Measurements from ENCODE around the gene THOC2. TPM values are rescaled to one million over a fixed set of nuclear protein-coding genes. Genes with fewer than 3 reads are reported as not detected.

The THOC2 gene
- total and polyA plus RNA-seq, 3 experiments from 2014 or later: 54.6 to 69.5 (median 63.0) TPM

DNA sequence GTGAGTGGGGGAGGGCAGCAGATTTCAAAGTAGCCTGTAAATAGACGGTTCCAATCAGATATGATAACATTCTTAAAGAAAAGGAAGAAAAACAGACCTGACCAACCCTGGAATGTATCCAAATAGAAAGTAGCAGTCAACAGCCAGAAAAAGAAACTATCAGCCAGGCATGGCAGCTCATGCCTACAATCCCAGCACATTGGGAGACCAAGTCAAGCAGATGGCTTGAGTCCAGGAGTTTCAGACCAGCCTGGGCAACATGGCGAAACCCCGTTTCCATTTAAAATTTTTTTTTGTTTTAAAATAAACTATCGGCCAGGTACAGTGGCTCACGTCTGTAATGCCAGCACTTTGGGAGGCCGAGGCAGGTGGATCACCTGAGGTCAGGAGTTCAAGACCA, 125.0 kb downstream of the THOC2 start:
- POLR2A ChIA-PET: no interaction called here
- Histone ChIP-seq H3K27me3 (ENCODE audit: insufficient read depth, low read length, poor library complexity, severe bottlenecking) (no peaks in the 10 kb centered on the region), H3K4me3 (ENCODE audit: low read length) (no peak overlapping the region), H3K9me3 (ENCODE audit: low read length) (no peaks in the 10 kb centered on the region), H3K36me3 (ENCODE audit: insufficient read depth, low read length) (no peaks in the 10 kb centered on the region), H3K27ac (ENCODE audit: low read depth, low read length) (no peak overlapping the region), H3K4me1 (ENCODE audit: insufficient read depth, low read length) (no peaks in the 10 kb centered on the region)
- no peak for DNase-seq
- peaks cover 0 to 60% (median 10%) of the 10 kb centered on the region in 3 donors for H3K36me3 Mint-ChIP-seq
- H3K4me3 Mint-ChIP-seq: no peak overlapping the region
- no peaks in the 10 kb centered on the region for H3K9me3 Mint-ChIP-seq
- no peak overlapping the region for H3K27ac Mint-ChIP-seq
- no peaks in the 10 kb centered on the region for H3K4me1 Mint-ChIP-seq
- peaks cover 0 to 1% of the 10 kb centered on the region in 2 donors for H3K27me3 Mint-ChIP-seq
- CTCF ChIA-PET: no interaction called here

DNA sequence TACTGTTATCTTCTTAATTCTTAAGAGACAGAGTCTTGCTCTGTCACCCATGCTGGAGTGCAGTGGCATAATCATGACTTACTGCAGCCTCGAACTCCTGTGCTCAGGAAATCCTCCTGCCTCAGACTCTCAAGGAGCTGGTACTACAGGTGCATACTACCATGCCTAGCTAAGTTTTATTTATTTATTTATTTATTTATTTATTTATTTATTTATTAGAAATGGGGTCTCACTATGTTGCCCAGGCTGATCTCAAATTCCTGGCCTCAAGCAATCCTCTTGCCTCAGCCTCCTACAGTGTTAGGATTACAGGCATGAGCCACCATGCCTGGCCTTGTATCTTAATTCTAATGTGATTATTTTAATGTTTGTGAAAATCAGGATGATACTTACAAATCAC, 125.6 kb downstream of the THOC2 start:
- Mint-ChIP-seq H3K27me3 (peaks cover 0 to 1% of the 10 kb centered on the region in 2 donors), H3K27ac (no peak overlapping the region), H3K36me3 (peaks cover 0 to 60% (median 11%) of the 10 kb centered on the region in 3 donors), H3K9me3 (no peaks in the 10 kb centered on the region), H3K4me3 (no peak overlapping the region), H3K4me1 (no peaks in the 10 kb centered on the region)
- no peaks in the 10 kb centered on the region for H3K9me3 ChIP-seq (ENCODE audit: low read length)
- no peak for DNase-seq
- H3K36me3 ChIP-seq (ENCODE audit: insufficient read depth, low read length): peaks cover under 1% of the 10 kb centered on the region
- H3K27me3 ChIP-seq (ENCODE audit: insufficient read depth, low read length, poor library complexity, severe bottlenecking): no peaks in the 10 kb centered on the region
- no peaks in the 10 kb centered on the region for H3K4me1 ChIP-seq (ENCODE audit: insufficient read depth, low read length)
- H3K4me3 ChIP-seq (ENCODE audit: low read length): no peak overlapping the region
- ChIA-PET CTCF (no interaction called here), POLR2A (no interaction called here)
- H3K27ac ChIP-seq (ENCODE audit: low read depth, low read length): no peak overlapping the region

- Histone ChIP-seq H3K27me3 (ENCODE audit: insufficient read depth, low read length, poor library complexity, severe bottlenecking) (no peaks in the 10 kb centered on the region), H3K9me3 (ENCODE audit: low read length) (no peaks in the 10 kb centered on the region), H3K4me1 (ENCODE audit: insufficient read depth, low read length) (no peaks in the 10 kb centered on the region), H3K4me3 (ENCODE audit: low read length) (no peak overlapping the region), H3K36me3 (ENCODE audit: insufficient read depth, low read length) (peaks cover 5% of the 10 kb centered on the region), H3K27ac (ENCODE audit: low read depth, low read length) (no peak overlapping the region)
- CTCF ChIA-PET: interaction anchor here (0.6 kb wide), 1 partner anchor 336 kb away, joined by 3 read pairs; no protein-coding TSS in a partner anchor
- no peak for DNase-seq
- Mint-ChIP-seq H3K27me3 (peaks cover 0 to 1% of the 10 kb centered on the region in 2 donors), H3K36me3 (peaks cover 0 to 54% (median 14%) of the 10 kb centered on the region in 3 donors), H3K9me3 (no peaks in the 10 kb centered on the region), H3K27ac (no peak overlapping the region), H3K4me1 (no peaks in the 10 kb centered on the region), H3K4me3 (no peak overlapping the region)
- POLR2A ChIA-PET: no interaction called here
Measured at GRCh38 chrX:123603491-123603890, 129.4 kb downstream of the THOC2 start.

DNA sequence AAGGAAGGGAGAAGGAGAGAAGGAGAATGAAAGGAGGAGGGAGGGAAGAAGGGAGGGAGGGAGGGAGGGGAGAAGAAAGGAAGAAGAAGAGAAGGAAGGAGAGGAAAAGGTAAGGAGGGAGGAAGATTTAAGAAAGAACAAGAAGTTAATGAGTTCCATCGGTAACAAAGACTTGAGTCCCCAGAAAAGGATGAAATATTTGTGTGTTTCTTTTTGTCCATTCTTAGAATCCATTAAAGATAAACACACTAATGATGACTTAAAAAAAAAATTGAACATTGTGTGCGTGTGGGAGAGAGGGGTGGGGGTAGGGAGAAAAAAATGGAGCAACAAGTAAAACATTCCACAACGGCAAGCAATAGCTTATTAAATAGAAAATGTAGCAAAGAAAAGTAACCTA, 131.4 kb downstream of the THOC2 start:
- POLR2A ChIA-PET: no interaction called here
- CTCF ChIA-PET: no interaction called here
- no peaks in the 10 kb centered on the region for H3K4me1 ChIP-seq (ENCODE audit: insufficient read depth, low read length)
- H3K27me3 ChIP-seq (ENCODE audit: insufficient read depth, low read length, poor library complexity, severe bottlenecking): no peaks in the 10 kb centered on the region
- Mint-ChIP-seq H3K9me3 (no peaks in the 10 kb centered on the region), H3K27ac (no peak overlapping the region), H3K36me3 (peaks cover 0 to 46% (median 11%) of the 10 kb centered on the region in 3 donors), H3K4me3 (no peak overlapping the region), H3K27me3 (peaks cover 0 to 1% of the 10 kb centered on the region in 2 donors), H3K4me1 (no peaks in the 10 kb centered on the region)
- H3K9me3 ChIP-seq (ENCODE audit: low read length): no peaks in the 10 kb centered on the region
- no peak for DNase-seq
- H3K36me3 ChIP-seq (ENCODE audit: insufficient read depth, low read length): peaks cover 5% of the 10 kb centered on the region
- H3K4me3 ChIP-seq (ENCODE audit: low read length): no peak overlapping the region
- H3K27ac ChIP-seq (ENCODE audit: low read depth, low read length): no peak overlapping the region

DNA sequence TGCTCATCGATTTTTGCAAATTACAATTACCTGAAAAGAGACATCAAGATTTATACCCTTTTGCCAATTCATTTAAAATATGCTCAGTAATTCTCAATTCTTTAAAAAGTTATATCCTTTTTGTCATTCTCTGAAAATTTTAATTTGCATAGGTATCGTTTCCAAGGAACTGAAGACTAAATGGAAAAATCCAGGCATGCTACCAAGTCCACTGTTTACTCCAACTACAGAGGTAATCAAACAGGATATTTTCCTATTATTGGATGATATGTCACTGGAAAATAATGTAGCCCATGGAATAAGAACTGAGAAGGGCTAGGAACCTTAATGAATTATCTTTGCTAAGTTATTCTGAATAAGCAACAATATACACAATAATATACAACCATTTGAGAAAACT, 132.7 kb downstream of the THOC2 start:
- H3K9me3 ChIP-seq (ENCODE audit: low read length): no peaks in the 10 kb centered on the region
- no peaks in the 10 kb centered on the region for H3K4me1 ChIP-seq (ENCODE audit: insufficient read depth, low read length)
- Mint-ChIP-seq H3K4me3 (no peak overlapping the region), H3K36me3 (peaks cover 0 to 40% (median 11%) of the 10 kb centered on the region in 3 donors), H3K4me1 (no peaks in the 10 kb centered on the region), H3K9me3 (no peaks in the 10 kb centered on the region), H3K27ac (no peak overlapping the region), H3K27me3 (no peaks in the 10 kb centered on the region)
- ChIA-PET CTCF (no interaction called here), POLR2A (no interaction called here)
- H3K36me3 ChIP-seq (ENCODE audit: insufficient read depth, low read length): peaks cover 5% of the 10 kb centered on the region
- no peaks in the 10 kb centered on the region for H3K27me3 ChIP-seq (ENCODE audit: insufficient read depth, low read length, poor library complexity, severe bottlenecking)
- no peak for DNase-seq
- no peak overlapping the region for H3K4me3 ChIP-seq (ENCODE audit: low read length)
- H3K27ac ChIP-seq (ENCODE audit: low read depth, low read length): no peak overlapping the region

GRCh38 chrX:123590842-123591486, 141.9 kb downstream of the THOC2 start:
- DNase-seq: no peak
- Histone ChIP-seq H3K9me3 (ENCODE audit: low read length) (no peaks in the 10 kb centered on the region), H3K4me3 (ENCODE audit: low read length) (no peak overlapping the region), H3K27me3 (ENCODE audit: insufficient read depth, low read length, poor library complexity, severe bottlenecking) (no peaks in the 10 kb centered on the region), H3K4me1 (ENCODE audit: insufficient read depth, low read length) (no peaks in the 10 kb centered on the region), H3K27ac (ENCODE audit: low read depth, low read length) (no peak overlapping the region), H3K36me3 (ENCODE audit: insufficient read depth, low read length) (no peaks in the 10 kb centered on the region)
- H3K27me3 Mint-ChIP-seq: no peaks in the 10 kb centered on the region
- POLR2A ChIA-PET: no interaction called here
- CTCF ChIA-PET: no interaction called here
- no peaks in the 10 kb centered on the region for H3K36me3 Mint-ChIP-seq
- H3K27ac Mint-ChIP-seq: no peak overlapping the region
- no peaks in the 10 kb centered on the region for H3K9me3 Mint-ChIP-seq
- H3K4me1 Mint-ChIP-seq: peaks cover 0 to 7% (median 0%) of the 10 kb centered on the region in 3 donors
- no peak overlapping the region for H3K4me3 Mint-ChIP-seq

DNA sequence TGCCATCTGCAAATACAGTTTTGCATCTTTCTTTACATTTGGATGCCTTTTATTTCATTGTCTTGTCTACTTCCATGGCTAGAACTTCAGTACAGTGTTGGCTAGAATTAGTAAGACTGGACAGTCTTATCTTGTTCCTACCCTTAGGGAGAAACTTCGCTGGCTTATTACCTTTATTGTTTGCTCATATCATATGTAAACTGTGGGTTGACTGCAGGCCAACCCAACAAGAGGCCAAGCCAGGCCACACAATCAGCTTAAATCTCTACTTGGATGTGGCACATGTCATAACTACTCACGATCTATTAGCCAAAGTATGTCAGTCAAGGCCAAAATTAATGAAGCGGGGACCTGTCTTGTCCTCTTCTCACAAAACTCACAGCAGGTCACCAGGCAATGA, 144.1 kb downstream of the THOC2 start:
- Mint-ChIP-seq H3K36me3 (no peaks in the 10 kb centered on the region), H3K4me1 (peaks cover 0 to 7% (median 0%) of the 10 kb centered on the region in 3 donors), H3K27me3 (no peaks in the 10 kb centered on the region), H3K4me3 (no peak overlapping the region), H3K9me3 (no peaks in the 10 kb centered on the region), H3K27ac (no peak overlapping the region)
- no peaks in the 10 kb centered on the region for H3K9me3 ChIP-seq (ENCODE audit: low read length)
- H3K27ac ChIP-seq (ENCODE audit: low read depth, low read length): no peak overlapping the region
- H3K4me3 ChIP-seq (ENCODE audit: low read length): no peak overlapping the region
- ChIA-PET CTCF (no interaction called here), POLR2A (no interaction called here)
- H3K27me3 ChIP-seq (ENCODE audit: insufficient read depth, low read length, poor library complexity, severe bottlenecking): no peaks in the 10 kb centered on the region
- no peaks in the 10 kb centered on the region for H3K36me3 ChIP-seq (ENCODE audit: insufficient read depth, low read length)
- H3K4me1 ChIP-seq (ENCODE audit: insufficient read depth, low read length): no peaks in the 10 kb centered on the region
- no peak for DNase-seq

DNA sequence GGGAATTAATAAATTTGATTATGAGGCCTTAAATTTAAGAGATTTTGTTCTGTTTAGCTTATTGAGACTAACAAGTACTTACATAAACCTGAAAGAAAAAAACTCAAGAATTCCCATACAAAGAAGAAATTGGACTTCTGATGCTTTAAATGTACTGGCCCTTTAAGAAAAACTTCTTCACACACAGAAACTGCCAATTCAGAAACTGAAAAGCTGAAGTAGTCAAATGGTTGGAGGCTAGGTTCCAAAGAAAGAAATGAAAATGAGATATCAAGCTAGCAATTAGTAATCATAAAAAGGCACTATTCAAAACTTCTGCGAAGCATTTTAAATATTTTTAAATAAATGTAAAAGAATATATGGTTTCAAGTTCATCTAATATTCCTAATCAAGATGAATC, 151.3 kb downstream of the THOC2 start:
- Histone ChIP-seq H3K36me3 (ENCODE audit: insufficient read depth, low read length) (no peaks in the 10 kb centered on the region), H3K27ac (ENCODE audit: low read depth, low read length) (no peak overlapping the region), H3K4me1 (ENCODE audit: insufficient read depth, low read length) (no peaks in the 10 kb centered on the region), H3K27me3 (ENCODE audit: insufficient read depth, low read length, poor library complexity, severe bottlenecking) (no peaks in the 10 kb centered on the region), H3K9me3 (ENCODE audit: low read length) (no peaks in the 10 kb centered on the region), H3K4me3 (ENCODE audit: low read length) (no peak overlapping the region)
- peaks cover 0 to under 1% of the 10 kb centered on the region in 2 donors for H3K27me3 Mint-ChIP-seq
- no peak overlapping the region for H3K4me3 Mint-ChIP-seq
- no peaks in the 10 kb centered on the region for H3K36me3 Mint-ChIP-seq
- ChIA-PET CTCF (no interaction called here), POLR2A (no interaction called here)
- H3K9me3 Mint-ChIP-seq: peaks cover 0 to 4% (median 2%) of the 10 kb centered on the region in 5 donors
- no peak overlapping the region for H3K27ac Mint-ChIP-seq
- no peak for DNase-seq
- no peaks in the 10 kb centered on the region for H3K4me1 Mint-ChIP-seq

All from CD8-positive, alpha-beta memory T cell (primary cell).